GM19372 (cell line): Measurements from ENCODE around the gene FAM83B.
"Not testable (repeated sequence)": the region's sequence is repeated elsewhere in the genome, so short reads cannot be mapped to it uniquely, and the experiment has no call there.

Experiments
- ATAC-seq: cut with Tn5 transposase; IDR thresholded peaks from one replicate; pipeline ENCODE4 v1.9.1; 2021; ENCODE audit warnings: mild to moderate bottlenecking, low read depth, moderate library complexity; ENCODE audit not compliant: unreplicated experiment

Gene FAM83B

GRCh38 chr6:54846243-54846856 is at the start of gene FAM83B:
FAM83B (plus strand) TSS chr6:54846771; CDS start chr6:54870247, 23,476 bp downstream.
- no peak for ATAC-seq

- not testable (repeated sequence) for ATAC-seq
These were observed 49.7 kb upstream of the FAM83B start for GRCh38 chr6:54796918-54797317.

GRCh38 chr6:54800050-54800600 is 46.4 kb upstream of the FAM83B start:
- no peak for ATAC-seq

GRCh38 chr6:54801244-54801643 is 45.3 kb upstream of the FAM83B start:
- no peak for ATAC-seq

- no peak for ATAC-seq
These were observed 44.9 kb upstream of the FAM83B start for GRCh38 chr6:54801669-54802068.

- ATAC-seq = no peak
These were observed 43.6 kb upstream of the FAM83B start for GRCh38 chr6:54802775-54803634.

- no peak for ATAC-seq
These were observed 41.5 kb upstream of the FAM83B start for GRCh38 chr6:54805077-54805476.

- ATAC-seq = no peak
These were observed 36.4 kb upstream of the FAM83B start for GRCh38 chr6:54810147-54810546.

- no peak for ATAC-seq
These were observed 32.7 kb upstream of the FAM83B start for GRCh38 chr6:54813892-54814291.

- ATAC-seq = no peak
These were observed 29.3 kb upstream of the FAM83B start for GRCh38 chr6:54817236-54817635.

GRCh38 chr6:54817834-54818233 is 28.7 kb upstream of the FAM83B start:
- ATAC-seq = no peak

- ATAC-seq = not testable (repeated sequence)
These were observed 22.3 kb upstream of the FAM83B start for GRCh38 chr6:54824225-54824624.

- ATAC-seq = no peak
These were observed 19.6 kb upstream of the FAM83B start for GRCh38 chr6:54827010-54827409.

GRCh38 chr6:54830216-54830615 is 16.4 kb upstream of the FAM83B start:
- no peak for ATAC-seq

GRCh38 chr6:54835176-54835575 is 11.4 kb upstream of the FAM83B start:
- ATAC-seq = no peak

- no peak for ATAC-seq
These were observed 495 bp downstream of the FAM83B start for GRCh38 chr6:54846857-54847674.

- ATAC-seq = no peak
These were observed 1.4 kb downstream of the FAM83B start for GRCh38 chr6:54847799-54848597.

- no peak for ATAC-seq
These were observed 3.5 kb downstream of the FAM83B start for GRCh38 chr6:54850114-54850513.

GRCh38 chr6:54856129-54856528 is 9.6 kb downstream of the FAM83B start:
- ATAC-seq = no peak

GRCh38 chr6:54860132-54860531 is 13.6 kb downstream of the FAM83B start:
- no peak for ATAC-seq
